Mucosa of stomach (tissue), 1 donor: Measurements from ENCODE around the gene OPCML.

ENCODE experiments used
- H3K27me3 ChIP-seq: one replicate; pipeline ENCODE4 v1.7.0; 2013; ENCODE audit warnings: mild to moderate bottlenecking, low read length; ENCODE audit not compliant: control insufficient read depth, insufficient read depth
- H3K36me3 ChIP-seq: one replicate; pipeline ENCODE4 v1.7.0; 2013; ENCODE audit warnings: low read length; ENCODE audit not compliant: control insufficient read depth, insufficient read depth
- H3K4me1 ChIP-seq: one replicate; pipeline ENCODE4 v1.7.0; 2013; ENCODE audit warnings: mild to moderate bottlenecking, low read length; ENCODE audit not compliant: control insufficient read depth, insufficient read depth
- H3K4me3 ChIP-seq: one replicate; pipeline ENCODE4 v1.7.0; 2013; ENCODE audit warnings: low read length
- H3K9ac ChIP-seq: one replicate; pipeline ENCODE4 v1.7.0; 2013; ENCODE audit warnings: mild to moderate bottlenecking, low read length, moderate library complexity
- H3K9me3 ChIP-seq: one replicate; pipeline ENCODE4 v1.7.0; 2013; ENCODE audit warnings: mild to moderate bottlenecking, low read length, moderate library complexity; ENCODE audit not compliant: control insufficient read depth
- donor health status: Pancreatic carcinoma.

Gene OPCML

DNA sequence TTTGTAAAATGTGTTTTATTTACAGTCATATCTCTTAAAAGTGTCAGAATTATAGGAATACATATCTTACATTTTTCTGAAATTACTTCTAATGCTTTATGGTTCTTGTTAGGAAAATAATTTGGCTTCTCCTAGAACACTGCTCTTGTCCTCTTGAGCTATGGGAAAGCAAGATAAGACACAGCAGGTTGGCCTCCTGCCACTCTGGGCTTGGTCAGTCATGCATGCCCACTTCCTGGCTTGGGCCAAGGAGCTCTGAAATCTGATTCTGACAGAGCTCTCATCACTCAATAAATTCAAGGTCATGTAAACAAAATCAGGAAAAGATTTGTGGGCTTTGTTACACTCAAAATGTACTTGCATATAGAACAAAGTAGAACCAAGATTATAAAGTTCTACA lies 1036.0 kb downstream of the OPCML start:
- Histone ChIP-seq H3K9ac (no peak overlapping the region), H3K36me3 (no peaks in the 10 kb centered on the region), H3K4me1 (no peaks in the 10 kb centered on the region), H3K27me3 (no peaks in the 10 kb centered on the region), H3K9me3 (no peaks in the 10 kb centered on the region), H3K4me3 (no peak overlapping the region)

DNA sequence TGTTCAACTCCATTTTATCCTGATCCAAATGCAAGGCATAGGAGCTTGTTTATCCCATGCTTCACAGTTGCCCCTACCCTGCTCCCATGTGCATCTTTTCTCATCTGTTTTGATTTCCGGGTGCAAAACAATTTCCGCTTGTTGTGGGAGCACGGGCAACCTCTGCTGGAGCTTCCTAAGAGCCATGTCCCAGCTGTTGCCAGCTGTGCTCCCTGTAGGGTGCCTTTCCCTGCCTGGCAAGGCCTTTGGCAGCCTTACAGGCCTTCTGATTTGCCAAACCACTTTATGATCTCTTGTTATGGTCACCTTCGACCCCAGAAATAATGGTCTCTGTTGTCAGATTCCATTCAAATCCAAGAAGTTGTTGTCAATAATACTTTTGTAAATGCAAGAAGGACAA lies 1038.5 kb downstream of the OPCML start:
- Histone ChIP-seq H3K9ac (no peak overlapping the region), H3K9me3 (no peaks in the 10 kb centered on the region), H3K27me3 (no peaks in the 10 kb centered on the region), H3K36me3 (no peaks in the 10 kb centered on the region), H3K4me1 (no peaks in the 10 kb centered on the region), H3K4me3 (no peak overlapping the region)

GRCh38 chr11:132490978-132491377 lies 1041.3 kb downstream of the OPCML start:
- Histone ChIP-seq H3K4me3 (no peak overlapping the region), H3K9me3 (no peaks in the 10 kb centered on the region), H3K4me1 (no peaks in the 10 kb centered on the region), H3K9ac (no peak overlapping the region), H3K27me3 (no peaks in the 10 kb centered on the region), H3K36me3 (no peaks in the 10 kb centered on the region)

DNA sequence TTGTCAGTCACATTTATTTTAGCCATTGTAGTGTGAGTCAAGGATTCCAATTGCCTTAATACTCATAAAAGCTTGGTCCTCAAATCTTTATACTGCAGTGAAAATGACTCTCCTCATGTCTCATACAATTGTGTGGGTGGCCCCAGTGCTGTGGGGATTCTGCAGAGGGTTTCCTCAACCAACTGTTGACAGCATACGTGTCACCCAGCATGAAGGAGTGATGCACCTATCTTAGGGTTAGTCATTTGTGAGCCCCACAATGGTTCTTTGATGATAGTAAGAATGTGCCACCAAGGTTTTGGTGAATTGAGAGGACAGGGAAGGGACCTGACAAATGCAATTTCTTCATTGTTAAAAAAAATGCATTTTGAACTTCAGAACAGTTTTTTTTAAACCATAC lies 1046.2 kb downstream of the OPCML start:
- Histone ChIP-seq H3K4me3 (no peak overlapping the region), H3K27me3 (no peaks in the 10 kb centered on the region), H3K9me3 (no peaks in the 10 kb centered on the region), H3K9ac (no peak overlapping the region), H3K4me1 (no peaks in the 10 kb centered on the region), H3K36me3 (no peaks in the 10 kb centered on the region)

GRCh38 chr11:132475026-132475425 lies 1057.3 kb downstream of the OPCML start:
- no peak overlapping the region for H3K9ac ChIP-seq
- H3K27me3 ChIP-seq = no peaks in the 10 kb centered on the region
- H3K4me1 ChIP-seq = no peaks in the 10 kb centered on the region
- H3K4me3 ChIP-seq = no peak overlapping the region
- H3K9me3 ChIP-seq = no peaks in the 10 kb centered on the region
- H3K36me3 ChIP-seq = no peaks in the 10 kb centered on the region

- Histone ChIP-seq H3K36me3 (no peaks in the 10 kb centered on the region), H3K9me3 (no peaks in the 10 kb centered on the region), H3K9ac (no peak overlapping the region), H3K27me3 (no peaks in the 10 kb centered on the region), H3K4me3 (no peak overlapping the region), H3K4me1 (no peaks in the 10 kb centered on the region)
These were observed 1059.7 kb downstream of the OPCML start for GRCh38 chr11:132472411-132473172.

DNA sequence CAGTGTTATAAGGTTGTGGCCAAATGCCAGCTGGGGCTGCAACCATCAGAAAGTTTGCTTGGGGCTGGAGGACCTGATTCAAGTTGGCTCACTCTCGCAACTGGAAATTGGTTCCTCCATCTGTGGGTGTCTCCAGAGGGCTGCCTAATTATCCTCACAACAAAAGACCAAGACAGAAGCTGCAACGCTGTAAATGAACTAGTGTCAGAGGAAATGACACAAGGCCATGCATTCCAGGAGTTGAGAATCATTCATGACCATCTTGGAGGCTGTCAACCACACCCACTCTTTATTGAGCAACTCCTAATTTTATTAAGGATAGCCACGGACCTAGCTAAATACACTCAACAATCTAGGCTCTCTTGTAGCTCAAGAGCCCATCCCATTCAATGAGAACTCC lies 1060.8 kb downstream of the OPCML start:
- no peak overlapping the region for H3K4me3 ChIP-seq
- H3K27me3 ChIP-seq = no peaks in the 10 kb centered on the region
- no peaks in the 10 kb centered on the region for H3K9me3 ChIP-seq
- no peaks in the 10 kb centered on the region for H3K36me3 ChIP-seq
- no peaks in the 10 kb centered on the region for H3K4me1 ChIP-seq
- no peak overlapping the region for H3K9ac ChIP-seq

- Histone ChIP-seq H3K36me3 (no peaks in the 10 kb centered on the region), H3K4me1 (no peaks in the 10 kb centered on the region), H3K9ac (no peak overlapping the region), H3K9me3 (no peaks in the 10 kb centered on the region), H3K4me3 (no peak overlapping the region), H3K27me3 (no peaks in the 10 kb centered on the region)
These were observed 1065.3 kb downstream of the OPCML start for GRCh38 chr11:132466983-132467382.

DNA sequence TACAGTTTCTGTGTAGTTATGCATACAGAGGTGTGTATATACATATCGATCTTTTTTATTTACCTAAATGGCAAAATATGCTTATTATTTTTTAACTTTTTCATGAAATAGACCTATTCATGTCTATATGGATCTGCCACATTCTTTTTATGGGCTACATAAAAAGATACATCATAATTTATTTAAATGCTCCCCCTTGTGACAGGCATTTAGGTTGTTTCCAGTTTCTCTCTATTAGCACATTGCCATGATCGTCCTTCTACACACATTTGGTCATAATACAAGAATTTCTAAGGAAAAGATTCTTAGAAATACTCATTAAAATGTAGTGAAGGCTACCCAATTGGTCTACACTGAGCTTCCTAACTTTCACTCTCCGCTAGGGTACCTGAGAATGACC lies 1067.4 kb downstream of the OPCML start:
- Histone ChIP-seq H3K4me1 (no peaks in the 10 kb centered on the region), H3K4me3 (no peak overlapping the region), H3K36me3 (no peaks in the 10 kb centered on the region), H3K9me3 (no peaks in the 10 kb centered on the region), H3K27me3 (no peaks in the 10 kb centered on the region), H3K9ac (no peak overlapping the region)

GRCh38 chr11:132464003-132464342 lies 1068.3 kb downstream of the OPCML start:
- Histone ChIP-seq H3K9ac (no peak overlapping the region), H3K4me3 (no peak overlapping the region), H3K27me3 (no peaks in the 10 kb centered on the region), H3K9me3 (no peaks in the 10 kb centered on the region), H3K36me3 (no peaks in the 10 kb centered on the region), H3K4me1 (no peaks in the 10 kb centered on the region)

DNA sequence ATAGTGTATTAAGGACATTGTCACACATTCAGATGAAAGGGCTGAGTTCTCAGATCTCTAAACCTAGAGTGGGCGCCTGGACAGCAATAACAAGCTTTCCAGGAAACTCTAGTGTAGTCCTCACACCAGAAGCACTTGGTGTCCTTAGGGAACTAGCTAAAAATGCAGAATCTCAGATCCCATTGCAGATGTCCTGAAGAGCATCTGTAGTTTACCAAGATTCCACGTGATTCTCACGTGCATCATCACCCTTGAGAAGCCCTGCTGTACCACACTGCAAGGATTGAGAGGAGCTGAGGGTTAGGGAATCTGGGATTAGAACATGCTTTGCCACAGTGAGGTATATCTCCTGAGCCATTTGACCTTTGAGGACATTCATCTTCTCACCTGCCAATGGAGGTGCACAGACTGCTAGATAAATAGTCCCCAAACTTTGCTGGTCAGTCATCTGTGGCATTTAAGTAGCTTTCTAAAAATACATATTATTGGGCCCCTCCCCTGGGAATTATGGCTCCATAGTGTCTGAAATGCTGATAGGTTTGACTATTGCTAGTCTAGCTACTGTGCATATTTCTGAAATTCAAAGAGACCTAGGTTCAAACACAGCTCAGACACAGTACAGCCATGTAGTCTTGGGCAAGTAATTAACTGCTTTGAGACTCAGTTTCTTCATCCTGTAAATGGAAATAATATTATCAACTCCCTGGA lies 1068.9 kb downstream of the OPCML start:
- Histone ChIP-seq H3K4me3 (no peak overlapping the region), H3K27me3 (no peaks in the 10 kb centered on the region), H3K36me3 (no peaks in the 10 kb centered on the region), H3K9ac (no peak overlapping the region), H3K9me3 (no peaks in the 10 kb centered on the region), H3K4me1 (no peaks in the 10 kb centered on the region)

DNA sequence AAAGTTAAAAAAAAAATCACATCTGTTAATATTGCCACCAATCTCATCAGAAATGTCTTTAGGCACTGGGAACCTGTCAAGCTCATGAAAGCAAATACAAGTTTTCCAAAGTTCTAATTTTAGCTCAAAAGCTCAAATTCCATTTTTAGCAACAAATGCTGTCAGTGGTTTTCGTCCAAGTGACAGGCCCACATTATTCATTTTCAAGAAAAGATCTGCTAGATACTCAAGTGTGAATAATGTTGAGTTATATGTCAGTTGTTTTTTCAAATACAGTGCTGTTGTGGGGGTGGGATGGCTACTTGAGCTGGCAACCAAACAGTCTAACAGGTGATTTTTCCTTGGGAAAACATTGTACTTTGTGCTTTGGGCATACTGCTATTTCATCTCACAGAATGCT lies 1072.6 kb downstream of the OPCML start:
- Histone ChIP-seq H3K4me1 (no peaks in the 10 kb centered on the region), H3K9ac (no peak overlapping the region), H3K27me3 (no peaks in the 10 kb centered on the region), H3K9me3 (no peaks in the 10 kb centered on the region), H3K4me3 (no peak overlapping the region), H3K36me3 (no peaks in the 10 kb centered on the region)
